HepG2 (cell line): ENCODE data around the gene CES2. TPM values are rescaled to one million over a fixed set of nuclear protein-coding genes. Genes with fewer than 3 reads are reported as not detected.

Source experiments
- ATAC-seq: fragments of 200-7000 bp; cut with Tn5 transposase; 3 replicates; pipeline ENCODE4 v1.9.1; 2020; ENCODE audit warnings: mild to moderate bottlenecking, moderate library complexity
- BruUV-seq: library from RNA; stranded (reverse); fragments of 400-500 nt; replicated peaks from 2 replicates; lab custom pipeline; 2021; lab: Mats Ljungman, UMichigan
- CTCF ChIA-PET: fragments of 300-600 bp; formaldehyde crosslinking; extraction: SDS; loops from one replicate; lab custom pipeline; 2021; ENCODE audit warnings: low total read pairs, inconsistent platforms, low intra/inter-chr PET ratio; lab: Yijun Ruan, JAX
- POLR2A ChIA-PET: fragments of 350-600 bp; sonication (Branson Sonifier 250); formaldehyde crosslinking; loops from one replicate; lab custom pipeline; 2020; ENCODE audit warnings: antibody characterized with exemption, inconsistent platforms; lab: Yijun Ruan, JAX
- DNase-seq: peaks from one replicate; pipeline ENCODE4 v3.0.0-alpha.2; 2015; ENCODE audit warnings: low spot score
- FAIRE-seq: peaks from 3 replicates; lab custom pipeline; 2011; peaks lifted over from hg19 to GRCh38; lab: Jason Lieb, UNC
- H2AFZ ChIP-seq: one replicate; pipeline ENCODE4 v1.6.1; 2011; ENCODE audit warnings: low read length, inconsistent platforms
- H3K27ac ChIP-seq: fragments of 300-600 bp; 3 replicates; pipeline ENCODE4 v1.8.0; 2011; ENCODE audit warnings: mixed run types, mild to moderate bottlenecking, mixed read lengths, low read length, inconsistent platforms; ENCODE audit not compliant: insufficient read depth; ENCODE audit errors: extremely low read length
- H3K27me3 ChIP-seq, 2 experiments: fragments of 200-600 bp in 1 of 2; 2 replicates in 1 of 2; 3 replicates in 1 of 2; pipeline versions ENCODE4 v1.6.0 to v1.8.0; 2011; ENCODE audit warnings: low read length in 2 of 2, mild to moderate bottlenecking in 2 of 2, moderate library complexity in 2 of 2, inconsistent platforms in 1 of 2; ENCODE audit not compliant: insufficient read depth in 2 of 2, control insufficient read depth in 1 of 2
- H3K36me3 ChIP-seq, 2 experiments: fragments of 200-600 bp in 1 of 2; replicated peaks in 1 of 2; 2 replicates in 1 of 2; 3 replicates in 1 of 2; pipeline versions ENCODE4 v1.5.1 to v1.8.0; 2011; ENCODE audit warnings: low read length in 2 of 2, inconsistent platforms in 1 of 2; ENCODE audit not compliant: insufficient read depth in 2 of 2, control insufficient read depth in 1 of 2
- H3K4me1 ChIP-seq: 2 replicates; pipeline ENCODE4 v1.5.1; 2012; ENCODE audit warnings: low read length, inconsistent platforms; ENCODE audit not compliant: insufficient read depth
- H3K4me2 ChIP-seq: 2 replicates; pipeline ENCODE4 v1.6.0; 2011; ENCODE audit warnings: low read depth, low read length, inconsistent platforms
- H3K4me3 ChIP-seq, 3 experiments: fragments of 200-600 bp in 1 of 3; sonication (generic), shearing (Covaris generic) in 1 of 3; replicated peaks in 1 of 3; 2 replicates each; pipeline ENCODE4 v1.5.1; 2011 to 2016; ENCODE audit warnings: low read length in 3 of 3, inconsistent platforms in 2 of 3, low read depth in 2 of 3, mild to moderate bottlenecking in 2 of 3, control low read depth in 1 of 3, mixed read lengths in 1 of 3; ENCODE audit not compliant: insufficient read depth in 1 of 3
- H3K79me2 ChIP-seq: one replicate; pipeline ENCODE4 v1.6.1; 2011; ENCODE audit warnings: low read length, inconsistent platforms; ENCODE audit not compliant: insufficient read depth
- H3K9ac ChIP-seq: 2 replicates; pipeline ENCODE4 v1.6.0; 2011; ENCODE audit warnings: mild to moderate bottlenecking, low read depth, low read length, inconsistent platforms; ENCODE audit not compliant: insufficient read depth
- H3K9me3 ChIP-seq: 2 replicates; pipeline ENCODE4 v1.5.1; 2012; ENCODE audit warnings: mild to moderate bottlenecking, low read length
- H4K20me1 ChIP-seq: 2 replicates; pipeline ENCODE4 v1.6.0; 2011; ENCODE audit warnings: inconsistent platforms, mild to moderate bottlenecking, low read length, moderate library complexity; ENCODE audit not compliant: insufficient read depth
- ARID2 ChIP-seq: sonication (generic); formaldehyde crosslinking; IDR thresholded peaks from 2 replicates; pipeline ENCODE4 v1.8.1; 2022; ENCODE audit warnings: mild to moderate bottlenecking, missing genetic modification reagents, borderline replicate concordance
- ASH2L ChIP-seq: fragments of 300-600, 200-600 bp; sonication (generic); IDR thresholded peaks from 2 replicates; pipeline ENCODE4 v1.7.0; 2017; ENCODE audit warnings: low read depth, mild to moderate bottlenecking, moderate library complexity, mixed read lengths, low read length; ENCODE audit not compliant: insufficient read length
- CBX2 ChIP-seq, 2 experiments: fragments of 200-600 bp in 1 of 2; sonication (generic); formaldehyde crosslinking in 1 of 2; IDR thresholded peaks; 2 replicates each; pipeline versions ENCODE4 v1.7.0 to v1.8.1; 2018 to 2022; ENCODE audit warnings: low read depth in 2 of 2, low read length in 1 of 2, mild to moderate bottlenecking in 1 of 2, missing genetic modification reagents in 1 of 2
- FOXK2 ChIP-seq: fragments of 450-650 bp; IDR thresholded peaks from 2 replicates; pipeline ENCODE4 v1.6.1; 2016
- GTF3A ChIP-seq: sonication (generic); formaldehyde crosslinking; conservative IDR thresholded peaks from 2 replicates; pipeline ENCODE4 v1.4.0; 2020; ENCODE audit warnings: mild to moderate bottlenecking, missing genetic modification reagents
- KDM1A ChIP-seq: IDR thresholded peaks from 2 replicates; pipeline ENCODE4 v1.6.1; 2016; ENCODE audit warnings: missing compliant biosample characterization
- NONO ChIP-seq, 2 experiments: fragments of 450-650 bp in 1 of 2; sonication (generic) in 1 of 2; formaldehyde crosslinking in 1 of 2; IDR thresholded peaks in 1 of 2; conservative IDR thresholded peaks in 1 of 2; 2 replicates each; pipeline versions ENCODE4 v1.6.1 to v1.8.0; 2017 to 2022; ENCODE audit warnings: mild to moderate bottlenecking in 1 of 2, missing genetic modification reagents in 1 of 2, moderate library complexity in 1 of 2
- NR3C1 ChIP-seq: sonication (generic); formaldehyde crosslinking; IDR thresholded peaks from 2 replicates; pipeline ENCODE4 v1.4.0; 2020; ENCODE audit warnings: missing genetic modification reagents
- SIN3A ChIP-seq: IDR thresholded peaks from 2 replicates; pipeline ENCODE4 v1.6.1; 2011; ENCODE audit warnings: low read depth, mild to moderate bottlenecking, control low read depth, low read length, borderline replicate concordance
- SUZ12 ChIP-seq: fragments of 150-350 bp; IDR thresholded peaks from 2 replicates; pipeline ENCODE4 v1.6.1; 2014; ENCODE audit warnings: low read depth, low read length
- ZFAT ChIP-seq: sonication (generic); formaldehyde crosslinking; conservative IDR thresholded peaks from 2 replicates; pipeline ENCODE4 v1.8.1; 2023; ENCODE audit warnings: missing genetic modification reagents, inconsistent platforms
- ZNF136 ChIP-seq: sonication (generic); formaldehyde crosslinking; IDR thresholded peaks from 2 replicates; pipeline ENCODE4 v1.8.1; 2022; ENCODE audit warnings: low read depth, mild to moderate bottlenecking, moderate library complexity, missing genetic modification reagents
- WGBS: methylation state at CpG from one replicate; pipeline ENCODE4 v1.1.6; 2017; ENCODE audit warnings: low lambda C conversion rate; 5-methylcytosine and 5-hydroxymethylcytosine counted together
- in situ Hi-C: cut with HindIII; loops from 2 replicates; pipeline ENCODE4 v1.10.0; 2017; ENCODE audit warnings: low pct_unique_long_range_greater_than_20kb; ENCODE audit not compliant: extremely low pct_ligation_motif_present
- intact Hi-C: fragments of 100-400 bp; cut with micrococcal nuclease; formaldehyde crosslinking; loops from one replicate; pipeline ENCODE4 v1.10.0; 2022; ENCODE audit not compliant: unreplicated experiment
- polyA plus RNA-seq, 8 experiments: library from polyadenylated mRNA; depleted of rRNA in 3 of 8; stranded (reverse) in 7 of 8; unstranded in 1 of 8; fragments of >200 nt; fragmentation: Illumina TruSeq in 4 of 8; extraction: Trizol in 4 of 8; gene quantifications; 2 replicates each; pipeline versions ENCODE4 v1.2.1 to v1.2.3, GENCODE V29; 2011 to 2016; ENCODE audit warnings: low read depth in 4 of 8, missing spikeins in 1 of 8, mixed read lengths in 1 of 8; ENCODE audit not compliant: insufficient read depth in 1 of 8
- total RNA-seq, 5 experiments: library from RNA; depleted of rRNA; stranded (reverse); fragments of >200 nt; fragmentation: Illumina TruSeq; extraction: Trizol; gene quantifications; 2 replicates each; pipeline ENCODE4 v1.2.3, GENCODE V29; 2016; ENCODE audit warnings: low read depth in 1 of 5
- TF ChIP-seq, protein P1 (sequence below): sonication (generic); formaldehyde crosslinking; IDR thresholded peaks from 2 replicates; pipeline ENCODE4 v1.9.0; 2022; ENCODE audit warnings: low read depth, missing genetic modification reagents
- TF ChIP-seq, protein P2 (sequence below): sonication (generic); formaldehyde crosslinking; IDR thresholded peaks from 2 replicates; pipeline ENCODE4 v1.4.0; 2020; ENCODE audit warnings: missing genetic modification reagents
- TF ChIP-seq, protein P3 (sequence below): sonication (generic); formaldehyde crosslinking; IDR thresholded peaks from 2 replicates; pipeline ENCODE4 v1.4.0; 2020; ENCODE audit warnings: mild to moderate bottlenecking, missing genetic modification reagents

The CES2 gene
- total and polyA plus RNA-seq, 2 of the 13 experiments (the other 11 are each of a cell fraction or from before 2014, with no cell fraction given): 50.6 to 63.8 TPM

DNA sequence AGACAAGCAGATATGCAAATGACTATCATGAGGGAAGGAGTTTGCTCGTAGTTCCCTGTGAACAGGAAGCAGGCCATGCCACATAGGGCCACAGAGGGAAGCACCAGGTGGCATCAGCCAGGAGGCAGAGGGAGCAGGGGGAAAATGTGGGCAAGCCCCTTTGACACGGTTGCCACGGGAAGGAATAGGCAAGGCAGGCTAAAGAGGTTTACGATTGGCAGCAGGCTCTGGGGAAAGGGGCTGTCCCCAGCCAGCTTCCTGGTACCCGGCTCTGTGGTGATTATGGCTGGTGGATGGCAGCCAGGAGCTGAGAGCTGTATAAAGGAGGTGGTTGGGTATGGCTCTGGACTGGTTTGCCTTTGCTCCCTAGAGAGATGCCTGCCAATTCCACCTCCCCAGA, 26.6 kb downstream of the CES2 start:
- no peak for TF ChIP-seq SIN3A
- TF ChIP-seq ASH2L: no peak
- TF ChIP-seq ZNF136 (CRISPR knock-in tag): no peak
- TF ChIP-seq NR3C1: no peak
- TF ChIP-seq CBX2 (IDR thresholded peaks at IDR 0.05; ENCODE audit: low read depth, low read length): no peak
- no peak for TF ChIP-seq CBX2 (CRISPR knock-in tag; IDR thresholded peaks at IDR 0.05; ENCODE audit: low read depth)
- TF ChIP-seq, protein P1, sequence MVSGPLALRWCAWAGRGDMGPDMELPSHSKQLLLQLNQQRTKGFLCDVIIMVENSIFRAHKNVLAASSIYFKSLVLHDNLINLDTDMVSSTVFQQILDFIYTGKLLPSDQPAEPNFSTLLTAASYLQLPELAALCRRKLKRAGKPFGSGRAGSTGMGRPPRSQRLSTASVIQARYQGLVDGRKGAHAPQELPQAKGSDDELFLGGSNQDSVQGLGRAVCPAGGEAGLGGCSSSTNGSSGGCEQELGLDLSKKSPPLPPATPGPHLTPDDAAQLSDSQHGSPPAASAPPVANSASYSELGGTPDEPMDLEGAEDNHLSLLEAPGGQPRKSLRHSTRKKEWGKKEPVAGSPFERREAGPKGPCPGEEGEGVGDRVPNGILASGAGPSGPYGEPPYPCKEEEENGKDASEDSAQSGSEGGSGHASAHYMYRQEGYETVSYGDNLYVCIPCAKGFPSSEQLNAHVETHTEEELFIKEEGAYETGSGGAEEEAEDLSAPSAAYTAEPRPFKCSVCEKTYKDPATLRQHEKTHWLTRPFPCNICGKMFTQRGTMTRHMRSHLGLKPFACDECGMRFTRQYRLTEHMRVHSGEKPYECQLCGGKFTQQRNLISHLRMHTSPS (CRISPR knock-in tag): 0 out of 2 replicates have a peak, but pooled peaks have one; percentile 36
- TF ChIP-seq SUZ12: no peak
- no peak for TF ChIP-seq FOXK2
- TF ChIP-seq, protein P2, sequence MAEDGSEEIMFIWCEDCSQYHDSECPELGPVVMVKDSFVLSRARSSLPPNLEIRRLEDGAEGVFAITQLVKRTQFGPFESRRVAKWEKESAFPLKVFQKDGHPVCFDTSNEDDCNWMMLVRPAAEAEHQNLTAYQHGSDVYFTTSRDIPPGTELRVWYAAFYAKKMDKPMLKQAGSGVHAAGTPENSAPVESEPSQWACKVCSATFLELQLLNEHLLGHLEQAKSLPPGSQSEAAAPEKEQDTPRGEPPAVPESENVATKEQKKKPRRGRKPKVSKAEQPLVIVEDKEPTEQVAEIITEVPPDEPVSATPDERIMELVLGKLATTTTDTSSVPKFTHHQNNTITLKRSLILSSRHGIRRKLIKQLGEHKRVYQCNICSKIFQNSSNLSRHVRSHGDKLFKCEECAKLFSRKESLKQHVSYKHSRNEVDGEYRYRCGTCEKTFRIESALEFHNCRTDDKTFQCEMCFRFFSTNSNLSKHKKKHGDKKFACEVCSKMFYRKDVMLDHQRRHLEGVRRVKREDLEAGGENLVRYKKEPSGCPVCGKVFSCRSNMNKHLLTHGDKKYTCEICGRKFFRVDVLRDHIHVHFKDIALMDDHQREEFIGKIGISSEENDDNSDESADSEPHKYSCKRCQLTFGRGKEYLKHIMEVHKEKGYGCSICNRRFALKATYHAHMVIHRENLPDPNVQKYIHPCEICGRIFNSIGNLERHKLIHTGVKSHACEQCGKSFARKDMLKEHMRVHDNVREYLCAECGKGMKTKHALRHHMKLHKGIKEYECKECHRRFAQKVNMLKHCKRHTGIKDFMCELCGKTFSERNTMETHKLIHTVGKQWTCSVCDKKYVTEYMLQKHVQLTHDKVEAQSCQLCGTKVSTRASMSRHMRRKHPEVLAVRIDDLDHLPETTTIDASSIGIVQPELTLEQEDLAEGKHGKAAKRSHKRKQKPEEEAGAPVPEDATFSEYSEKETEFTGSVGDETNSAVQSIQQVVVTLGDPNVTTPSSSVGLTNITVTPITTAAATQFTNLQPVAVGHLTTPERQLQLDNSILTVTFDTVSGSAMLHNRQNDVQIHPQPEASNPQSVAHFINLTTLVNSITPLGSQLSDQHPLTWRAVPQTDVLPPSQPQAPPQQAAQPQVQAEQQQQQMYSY (CRISPR knock-in tag): no peak
- TF ChIP-seq NONO (IDR thresholded peaks at IDR 0.05): no peak
- TF ChIP-seq NONO (CRISPR knock-in tag; conservative IDR thresholded peaks at IDR 0.05): 0 out of 2 replicates have a peak, but pooled peaks have one; percentile 2
- no peak for TF ChIP-seq GTF3A (CRISPR knock-in tag)
- TF ChIP-seq, protein P3, sequence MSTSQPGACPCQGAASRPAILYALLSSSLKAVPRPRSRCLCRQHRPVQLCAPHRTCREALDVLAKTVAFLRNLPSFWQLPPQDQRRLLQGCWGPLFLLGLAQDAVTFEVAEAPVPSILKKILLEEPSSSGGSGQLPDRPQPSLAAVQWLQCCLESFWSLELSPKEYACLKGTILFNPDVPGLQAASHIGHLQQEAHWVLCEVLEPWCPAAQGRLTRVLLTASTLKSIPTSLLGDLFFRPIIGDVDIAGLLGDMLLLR: no peak
- TF ChIP-seq ARID2 (CRISPR knock-in tag): 0 out of 2 replicates have a peak, but pooled peaks have one; percentile 25
- TF ChIP-seq KDM1A (CRISPR knock-in tag): no peak
- no peak for TF ChIP-seq ZFAT (CRISPR knock-in tag)
- H3K9ac ChIP-seq: peak overlapping the region; percentile 0; the same call in 1 of the 2 replicates
- no peaks in the 10 kb centered on the region for H4K20me1 ChIP-seq
- FAIRE-seq (no peak), DNase-seq (no peak), ATAC-seq (no peak)
- H3K27me3 ChIP-seq: 0 out of 5 replicates have a peak, but pooled peaks cover 0 to 3% of the 10 kb centered on the region in 2 experiments
- H3K36me3 ChIP-seq: no peaks in the 10 kb centered on the region
- no peaks in the 10 kb centered on the region for H3K9me3 ChIP-seq
- ChIA-PET CTCF (interaction anchor here (0.7 to 1.5 kb wide), 2 partner anchors 8 to 67 kb away, joined by 3 to 6 read pairs; no protein-coding TSS in a partner anchor), POLR2A (interaction anchor here (1.2 to 1.4 kb wide), 2 partner anchors 43 to 71 kb away, joined by 3 to 4 read pairs; partner anchors contain the start of gene CDH16)
- H3K79me2 ChIP-seq: no peaks in the 10 kb centered on the region
- intact Hi-C loops (no loop called here), in situ Hi-C loops (no loop called here)
- no peak overlapping the region for H3K27ac ChIP-seq
- peak overlapping the region in 2 of 3 experiments; percentile 74 to 77; a peak in 3 of 6 replicates for H3K4me3 ChIP-seq
- peaks cover 47% of the 10 kb centered on the region for H3K4me1 ChIP-seq
- BruUV-seq: no TSS peak
- H3K4me2 ChIP-seq: peak overlapping the region; percentile 83
- WGBS: 46% methylated on average over 5 of the region's 5 CpGs
- H2AFZ ChIP-seq: no peak overlapping the region
